H1 (cell line): ENCODE results near the gene RAI14. TPM values are rescaled to one million over a fixed set of nuclear protein-coding genes. Genes with fewer than 3 reads are reported as not detected.

Experiments used
- RNF2 ChIP-seq: fragments of 200-900, 300-1000 bp; sonication (generic); IDR thresholded peaks from 2 replicates; pipeline ENCODE4 v1.7.1; 2016; ENCODE audit warnings: borderline replicate concordance, low read depth, mild to moderate bottlenecking, antibody characterized with exemption, low read length; ENCODE audit not compliant: poor library complexity, severe bottlenecking; ENCODE audit errors: missing control alignments
- polyA plus RNA-seq, 7 experiments: library from polyadenylated mRNA; depleted of rRNA in 3 of 7; stranded (reverse) in 5 of 7; unstranded in 2 of 7; fragments of >200 nt in 5 of 7; fragments of 200-250 nt in 2 of 7; gene quantifications; 1 replicate in 5 of 7; 2 replicates in 1 of 7; 4 replicates in 1 of 7; pipeline versions ENCODE4 v1.2.1 to v1.2.3, GENCODE V29; 2011 to 2013; ENCODE audit warnings: missing spikeins in 2 of 7, mixed read lengths in 2 of 7
- total RNA-seq: library from RNA; stranded (reverse); fragmentation: NEBNext Ultra II Directional; extraction: Animal tissue kit (Norgen Biotek cat#: 25700); gene quantifications from 2 replicates; pipeline ENCODE4 v1.2.1, GENCODE V29; 2021

RAI14 gene
- total and polyA plus RNA-seq, 2 of the 8 experiments (the other 6 are each of a cell fraction or from before 2014, with no cell fraction given): 48.4 to 210 TPM

GRCh38 chr5:34721327-34721726 lies 65.2 kb downstream of the RAI14 start (continued):
- TF ChIP-seq RNF2: no peak
